K562 (cell line): Measurements from ENCODE around the gene GPR179. TPM values are rescaled to one million over a fixed set of nuclear protein-coding genes. Genes with fewer than 3 reads are reported as not detected.

Source experiments
- ATAC-seq: fragments of 200-7000 bp; cut with Tn5 transposase; 3 replicates; pipeline ENCODE4 v1.9.1; 2020; ENCODE audit warnings: moderate library complexity
- BruUV-seq: library from RNA; stranded (reverse); fragments of 400-500 nt; replicated peaks from 2 replicates; lab custom pipeline; 2021; lab: Mats Ljungman, UMichigan
- CTCF ChIA-PET: fragments of 300-600 bp; formaldehyde crosslinking; extraction: SDS; loops from one replicate; lab custom pipeline; 2021; ENCODE audit warnings: low intra/inter-chr PET ratio; lab: Yijun Ruan, JAX
- POLR2A ChIA-PET: fragments of 300-600, 350-650 bp; sonication (Branson Sonifier 250); formaldehyde crosslinking; extraction: SDS; loops from one replicate; lab custom pipeline; 2021; ENCODE audit warnings: antibody characterized with exemption, inconsistent platforms; lab: Yijun Ruan, JAX
- DNase-seq, 4 experiments: peaks; one replicate each; pipeline versions ENCODE4 v3.0.0 to v3.0.0-alpha.2; 2011 to 2018; ENCODE audit warnings: low spot score in 3 of 4, mixed read lengths in 3 of 4; ENCODE audit errors: extremely low read depth in 1 of 4
- FAIRE-seq: peaks from 2 replicates; lab custom pipeline; 2011; peaks lifted over from hg19 to GRCh38; lab: Jason Lieb, UNC
- H2AFZ ChIP-seq: 2 replicates; pipeline ENCODE4 v1.6.0; 2011; ENCODE audit warnings: low read depth, low read length, control low read depth, inconsistent platforms
- H3K27ac ChIP-seq: fragments of 200-600 bp; 3 replicates; pipeline ENCODE4 v1.8.0; 2011; ENCODE audit warnings: low read depth, mild to moderate bottlenecking, control low read depth, inconsistent platforms, low read length, moderate library complexity, mixed read lengths; ENCODE audit errors: extremely low read depth
- H3K27me3 ChIP-seq, 2 experiments: fragments of 300-600 bp in 1 of 2; 2 replicates in 1 of 2; 3 replicates in 1 of 2; pipeline versions ENCODE4 v1.6.0 to v1.8.0; 2011; ENCODE audit warnings: inconsistent platforms in 2 of 2, low read length in 2 of 2, mild to moderate bottlenecking in 1 of 2, mixed read lengths in 1 of 2, moderate library complexity in 1 of 2; ENCODE audit not compliant: control insufficient read depth in 2 of 2, insufficient read depth in 2 of 2
- H3K36me3 ChIP-seq: fragments of 300-600 bp; 3 replicates; pipeline ENCODE4 v1.8.0; 2011; ENCODE audit warnings: mild to moderate bottlenecking, low read length, inconsistent platforms; ENCODE audit not compliant: control insufficient read depth, insufficient read depth
- H3K4me1 ChIP-seq, 2 experiments: fragments of 200-600 bp in 1 of 2; replicated peaks in 1 of 2; 2 replicates in 1 of 2; 3 replicates in 1 of 2; pipeline versions ENCODE4 v1.5.1 to v1.8.0; 2011; ENCODE audit warnings: inconsistent platforms in 2 of 2, low read length in 2 of 2, mild to moderate bottlenecking in 1 of 2, mixed read lengths in 1 of 2, moderate library complexity in 1 of 2; ENCODE audit not compliant: control insufficient read depth in 2 of 2, insufficient read depth in 2 of 2
- H3K4me2 ChIP-seq: 2 replicates; pipeline ENCODE4 v1.6.1; 2011; ENCODE audit warnings: low read length, control low read depth, inconsistent platforms, mixed read lengths; ENCODE audit not compliant: insufficient read depth
- H3K4me3 ChIP-seq: fragments of 200-600 bp; sonication (generic), shearing (Covaris generic); 2 replicates; pipeline ENCODE4 v1.5.1; 2016; ENCODE audit warnings: control low read depth, inconsistent platforms
- H3K79me2 ChIP-seq: fragments of 200-600 bp; 3 replicates; pipeline ENCODE4 v1.8.0; 2011; ENCODE audit warnings: low read length, inconsistent platforms; ENCODE audit not compliant: control insufficient read depth, insufficient read depth
- H3K9ac ChIP-seq, 2 experiments: 2 replicates each; pipeline versions ENCODE4 v1.6.0 to v1.6.1; 2011; ENCODE audit warnings: low read depth in 2 of 2, low read length in 2 of 2, control low read depth in 1 of 2, inconsistent platforms in 1 of 2, mild to moderate bottlenecking in 1 of 2, mixed read lengths in 1 of 2; ENCODE audit not compliant: insufficient read depth in 1 of 2
- H3K9me1 ChIP-seq: one replicate; pipeline ENCODE4 v1.6.0; 2011; ENCODE audit warnings: inconsistent platforms, mild to moderate bottlenecking, low read length, moderate library complexity; ENCODE audit not compliant: control insufficient read depth, insufficient read depth
- H3K9me3 ChIP-seq: replicated peaks from 2 replicates; pipeline ENCODE4 v1.5.1; 2011; ENCODE audit warnings: low read depth, low read length, inconsistent platforms; ENCODE audit not compliant: control insufficient read depth, insufficient read depth
- H4K20me1 ChIP-seq: replicated peaks from 2 replicates; pipeline ENCODE4 v1.6.1; 2011; ENCODE audit warnings: low read length, inconsistent platforms, mixed read lengths; ENCODE audit not compliant: control insufficient read depth, insufficient read depth
- CBX5 ChIP-seq: IDR thresholded peaks from 2 replicates; pipeline ENCODE4 v1.6.1; 2014; ENCODE audit warnings: low read depth, borderline replicate concordance
- COPS2 ChIP-seq: fragments of 450-650 bp; conservative IDR thresholded peaks from 2 replicates; pipeline ENCODE4 v1.6.1; 2016; ENCODE audit warnings: mild to moderate bottlenecking, moderate library complexity
- E2F8 ChIP-seq: fragments of 450-650 bp; IDR thresholded peaks from 2 replicates; pipeline ENCODE4 v1.7.1; 2018; ENCODE audit warnings: mild to moderate bottlenecking, low read depth; ENCODE audit not compliant: partially characterized antibody
- GABPB2 ChIP-seq: fragments of 250-450 bp; sonication (Bioruptor Pico); conservative IDR thresholded peaks from 2 replicates; pipeline ENCODE4 v1.5.1; 2021; ENCODE audit warnings: mild to moderate bottlenecking
- GTF2E2 ChIP-seq: fragments of 200-800 bp; sonication (Bioruptor generic); IDR thresholded peaks from 2 replicates; pipeline ENCODE4 v1.6.1; 2016; ENCODE audit warnings: missing genetic modification characterization, missing compliant biosample characterization
- HDGF ChIP-seq: fragments of 450-650 bp; IDR thresholded peaks from 2 replicates; pipeline ENCODE4 v1.6.1; 2016
- HES1 ChIP-seq: fragments of 450-650 bp; IDR thresholded peaks from 2 replicates; pipeline ENCODE4 v1.6.1; 2016; ENCODE audit warnings: low read depth, mild to moderate bottlenecking, moderate library complexity
- KDM4B ChIP-seq, 2 experiments: fragments of 450-650 bp in 1 of 2; sonication (generic) in 1 of 2; IDR thresholded peaks; 2 replicates each; pipeline ENCODE4 v1.6.1; 2016 to 2017; ENCODE audit warnings: borderline replicate concordance in 2 of 2, antibody characterized with exemption in 1 of 2, low read depth in 1 of 2, mild to moderate bottlenecking in 1 of 2
- MEIS2 ChIP-seq: fragments of 450-650 bp; IDR thresholded peaks from 2 replicates; pipeline ENCODE4 v1.6.1; 2014; ENCODE audit warnings: mild to moderate bottlenecking; ENCODE audit not compliant: partially characterized antibody
- NONO ChIP-seq, 2 experiments: fragments of 200-400 bp in 1 of 2; fragments of 450-650 bp in 1 of 2; formaldehyde crosslinking in 1 of 2; IDR thresholded peaks; 2 replicates each; pipeline ENCODE4 v1.6.1; 2017; ENCODE audit warnings: low read depth in 2 of 2, mild to moderate bottlenecking in 2 of 2, moderate library complexity in 2 of 2, low read length in 1 of 2
- OTX1 ChIP-seq: fragments of 450-650 bp; formaldehyde crosslinking; IDR thresholded peaks from 2 replicates; pipeline ENCODE4 v1.4.0; 2022; ENCODE audit warnings: mild to moderate bottlenecking
- PCBP2 ChIP-seq: fragments of 200-400 bp; formaldehyde crosslinking; IDR thresholded peaks from 2 replicates; pipeline ENCODE4 v1.6.1; 2018; ENCODE audit warnings: low read length, low read depth, mild to moderate bottlenecking, moderate library complexity; ENCODE audit not compliant: poor library complexity, severe bottlenecking
- SMARCA4 ChIP-seq: fragments of 450-650 bp; IDR thresholded peaks from 2 replicates; pipeline ENCODE4 v1.6.1; 2016
- TFE3 ChIP-seq: fragments of 450-650 bp; formaldehyde crosslinking; IDR thresholded peaks from 2 replicates; pipeline ENCODE4 v1.4.0; 2020; ENCODE audit warnings: mild to moderate bottlenecking, mixed read lengths
- U2AF1 ChIP-seq: fragments of 200-400 bp; formaldehyde crosslinking; optimal IDR thresholded peaks from 2 replicates; pipeline ENCODE3; 2017; ENCODE audit warnings: mild to moderate bottlenecking, low read depth, low read length, moderate library complexity
- USF2 ChIP-seq: sonication (generic); formaldehyde crosslinking; IDR thresholded peaks from 2 replicates; pipeline ENCODE4 v1.5.0; 2020; ENCODE audit warnings: missing genetic modification reagents
- XRCC4 ChIP-seq: IDR thresholded peaks from one replicate; pipeline ENCODE4 v1.6.1; 2011; ENCODE audit not compliant: insufficient read depth, insufficient read length; ENCODE audit errors: extremely low read depth
- WGBS: fragments of 100-300 bp; shearing (Covaris generic); methylation state at CpG from one replicate; pipeline ENCODE4 v1.1.6; 2016; ENCODE audit warnings: low coverage, mixed read lengths; ENCODE audit not compliant: insufficient coverage; ENCODE audit errors: missing lambda C conversion rate; 5-methylcytosine and 5-hydroxymethylcytosine counted together
- in situ Hi-C: fragments of 300-500 bp; cut with MboI; formaldehyde crosslinking; loops from 4 replicates; pipeline ENCODE4 v1.15.0; 2018; ENCODE audit warnings: inconsistent platforms, mixed read lengths
- intact Hi-C: fragments of 100-400 bp; cut with micrococcal nuclease; formaldehyde crosslinking; loops from 2 replicates; pipeline ENCODE4 v1.14.2; 2022
- polyA plus RNA-seq, 8 experiments: library from polyadenylated mRNA; depleted of rRNA in 4 of 8; stranded (reverse) in 5 of 8; unstranded in 3 of 8; fragments of >200 nt; fragmentation: Nextera tagmentation in 2 of 8; fragmentation: Illumina TruSeq in 1 of 8; extraction: Ambion mirVana in 2 of 8; extraction: Trizol in 1 of 8; gene quantifications; 2 replicates each; pipeline versions ENCODE4 v1.2.1 to v1.2.3, GENCODE V29; 2011 to 2014; ENCODE audit warnings: inconsistent platforms in 1 of 8, missing spikeins in 1 of 8
- total RNA-seq, 7 experiments: library from RNA; depleted of rRNA in 6 of 7; stranded (reverse); fragments of >200 nt in 6 of 7; fragmentation: Illumina TruSeq in 2 of 7; extraction: Trizol in 2 of 7; gene quantifications; 2 replicates each; pipeline versions ENCODE4 v1.2.1 to v1.2.3, GENCODE V29; 2011 to 2021; ENCODE audit warnings: low replicate concordance in 1 of 7

GPR179 gene
- total and polyA plus RNA-seq, 9 of the 15 experiments (the other 6 are each of a cell fraction or from before 2014, with no cell fraction given) = not detected

- in situ Hi-C loops = loop anchor here (10.0 kb wide), 1 partner anchor 132 kb away; no protein-coding TSS in a partner anchor
Observed at GRCh38 chr17:38342886-38343607, 709 bp downstream of the GPR179 start.

More at GRCh38 chr17:38342886-38343607, 709 bp downstream of the GPR179 start:
- Histone ChIP-seq H3K9me3 (no peaks in the 10 kb centered on the region), H3K27me3 (peaks cover 25 to 51% of the 10 kb centered on the region in 2 experiments; a peak in 4 of 5 replicates), H3K9me1 (no peaks in the 10 kb centered on the region), H3K9ac (no peak overlapping the region), H3K27ac (no peak overlapping the region), H3K4me1 (no peaks in the 10 kb centered on the region), H4K20me1 (peaks cover 14% of the 10 kb centered on the region), H3K36me3 (no peaks in the 10 kb centered on the region), H3K4me2 (no peak overlapping the region), H2AFZ (no peak overlapping the region), H3K4me3 (no peak overlapping the region), H3K79me2 (no peaks in the 10 kb centered on the region)
- intact Hi-C loops = no loop called here
- TF ChIP-seq SMARCA4 (no peak), PCBP2 (no peak), U2AF1 (no peak), XRCC4 (no peak), HES1 (no peak), USF2 (CRISPR knock-in tag) (no peak), CBX5 (no peak), NONO (IDR thresholded peaks at IDR 0.05; ENCODE audit: low read depth in 2 of 2, low read length in 1 of 2) (no peak), GABPB2 (CRISPR knock-in tag) (no peak), OTX1 (CRISPR knock-in tag) (no peak), COPS2 (no peak), HDGF (no peak), TFE3 (CRISPR knock-in tag) (no peak), E2F8 (no peak), GTF2E2 (tag) (no peak), KDM4B (IDR thresholded peaks at IDR 0.05; ENCODE audit: borderline replicate concordance in 2 of 2, low read depth in 1 of 2) (no peak), MEIS2 (no peak)
- ChIA-PET CTCF (interaction anchor here (1.0 kb wide), 1 partner anchor 149 kb away, joined by 4 read pairs; no protein-coding TSS in a partner anchor), POLR2A (interaction anchor here (0.6 to 1.4 kb wide), 3 partner anchors 10 to 27 kb away, joined by 3 to 4 read pairs (median 3); no protein-coding TSS in a partner anchor)
- no TSS peak for BruUV-seq
- 4% methylated on average over 16 of the region's 18 CpGs for WGBS
- ATAC-seq (no peak), FAIRE-seq (no peak), DNase-seq (no peak)
